Ovary (tissue), 3 donors: ENCODE results near the gene DLK1.

Experiments used
- CTCF ChIP-seq, 3 donors: fragments of 450-650 bp in 2 of 3; fragments of 200-600 bp in 1 of 3; IDR thresholded peaks; one replicate each; pipeline versions ENCODE4 v1.5.1 to v1.8.0; 2016 to 2022; ENCODE audit warnings: antibody characterized with exemption in 3 of 3, mild to moderate bottlenecking in 1 of 3
- POLR2A ChIP-seq: fragments of 450-650 bp; IDR thresholded peaks from one replicate; pipeline ENCODE4 v1.6.1; 2017; ENCODE audit warnings: antibody characterized with exemption, mild to moderate bottlenecking, moderate library complexity
- donor health status: DM: no; HTN: no; CAD: no.

- TF ChIP-seq CTCF (IDR thresholded peaks at IDR 0.05) (no peak), POLR2A (peak; percentile 14)
Observed at GRCh38 chr14:100680439-100681051, 46.1 kb upstream of the DLK1 start.
